Dendritic cell treated with granulocyte-macrophage colony-stimulating factor and Interleukin-4, amounts not matched to agents 40 ng/mL and 50 ng/mL, for 4 days (primary cell): Measurements from ENCODE around the gene PHACTR1.
A peak's percentile ranks its signal among the peaks of the same experiment; 100 is the strongest.

Experiments used
- H3K27ac Mint-ChIP-seq: one replicate; pipeline ENCODE4 v1.8.0; 2022; ENCODE audit warnings: mild to moderate bottlenecking, mixed read lengths
- H3K27me3 Mint-ChIP-seq: one replicate; pipeline ENCODE4 v1.8.0; 2022; ENCODE audit warnings: mild to moderate bottlenecking, mixed read lengths
- H3K36me3 Mint-ChIP-seq: one replicate; pipeline ENCODE4 v1.8.0; 2022; ENCODE audit warnings: low read depth, mixed read lengths
- H3K4me1 Mint-ChIP-seq: one replicate; pipeline ENCODE4 v1.8.0; 2022; ENCODE audit warnings: low read depth, mixed read lengths
- H3K4me3 Mint-ChIP-seq: one replicate; pipeline ENCODE4 v1.8.0; 2022; ENCODE audit warnings: mild to moderate bottlenecking, moderate library complexity, mixed read lengths
- H3K9me3 Mint-ChIP-seq: one replicate; pipeline ENCODE4 v1.8.0; 2022; ENCODE audit warnings: mixed read lengths
- intact Hi-C: fragments of 100-400 bp; cut with micrococcal nuclease; formaldehyde crosslinking; loops from one replicate; pipeline ENCODE4 v1.15.0; 2022

Gene PHACTR1

DNA sequence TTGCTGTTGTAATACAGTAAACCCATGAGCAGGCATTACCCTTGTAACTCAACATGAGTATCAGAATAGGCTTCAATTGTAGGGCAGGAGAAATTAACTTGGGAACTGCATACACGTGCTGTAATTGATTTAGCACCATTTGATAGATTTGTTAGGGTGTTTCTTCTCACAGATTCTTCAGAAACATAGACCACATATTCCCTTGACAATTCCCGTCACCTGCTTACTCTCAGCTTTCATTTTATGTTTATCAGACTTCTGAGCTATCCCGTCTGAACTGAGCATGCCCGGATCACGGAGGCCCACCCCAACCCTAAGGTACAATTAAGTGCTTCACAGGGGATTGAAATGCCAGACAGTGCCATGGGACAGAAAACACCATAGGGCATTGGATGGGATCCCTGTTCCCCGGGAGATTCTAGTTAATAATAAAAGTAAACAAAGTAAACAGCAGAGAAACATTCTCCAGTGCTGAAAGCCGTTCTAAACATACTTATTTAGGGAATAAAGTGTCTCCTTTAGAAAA, 179.7 kb downstream of the PHACTR1 start:
- H3K9me3 Mint-ChIP-seq: peaks cover 4% of the 10 kb centered on the region
- intact Hi-C loops: loop anchor here (10.0 kb wide), 1 partner anchor 1241 kb away; no protein-coding TSS in a partner anchor
- peaks cover 6% of the 10 kb centered on the region for H3K27me3 Mint-ChIP-seq
- H3K4me3 Mint-ChIP-seq: no peak overlapping the region
- H3K27ac Mint-ChIP-seq: no peak overlapping the region
- H3K4me1 Mint-ChIP-seq: peaks cover 5% of the 10 kb centered on the region
- no peaks in the 10 kb centered on the region for H3K36me3 Mint-ChIP-seq

DNA sequence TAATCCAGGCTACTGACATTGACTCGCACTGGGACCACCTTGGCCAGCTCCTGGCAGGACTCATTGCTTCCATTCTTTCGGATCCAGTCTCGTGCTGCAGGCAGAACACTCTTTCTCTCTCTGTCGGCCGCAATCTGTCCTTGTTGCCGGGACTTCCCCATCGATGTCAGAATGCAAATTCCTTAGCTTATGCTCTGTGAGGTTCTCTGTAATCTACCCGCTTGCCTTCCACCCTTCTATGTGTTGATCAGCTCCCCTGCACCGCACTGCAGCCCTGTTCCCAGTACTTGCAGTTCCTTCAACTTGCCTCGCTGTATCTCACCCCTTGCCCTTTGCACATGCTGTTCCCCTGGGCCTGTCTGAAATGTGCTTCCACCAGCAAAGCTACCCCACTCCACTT, 182.0 kb downstream of the PHACTR1 start:
- Mint-ChIP-seq H3K4me3 (no peak overlapping the region), H3K27ac (no peak overlapping the region), H3K36me3 (no peaks in the 10 kb centered on the region), H3K27me3 (peaks cover 6% of the 10 kb centered on the region), H3K4me1 (peaks cover 5% of the 10 kb centered on the region), H3K9me3 (no peaks in the 10 kb centered on the region)
- intact Hi-C loops: loop anchor here (10.0 kb wide), 1 partner anchor 1244 kb away; no protein-coding TSS in a partner anchor

DNA sequence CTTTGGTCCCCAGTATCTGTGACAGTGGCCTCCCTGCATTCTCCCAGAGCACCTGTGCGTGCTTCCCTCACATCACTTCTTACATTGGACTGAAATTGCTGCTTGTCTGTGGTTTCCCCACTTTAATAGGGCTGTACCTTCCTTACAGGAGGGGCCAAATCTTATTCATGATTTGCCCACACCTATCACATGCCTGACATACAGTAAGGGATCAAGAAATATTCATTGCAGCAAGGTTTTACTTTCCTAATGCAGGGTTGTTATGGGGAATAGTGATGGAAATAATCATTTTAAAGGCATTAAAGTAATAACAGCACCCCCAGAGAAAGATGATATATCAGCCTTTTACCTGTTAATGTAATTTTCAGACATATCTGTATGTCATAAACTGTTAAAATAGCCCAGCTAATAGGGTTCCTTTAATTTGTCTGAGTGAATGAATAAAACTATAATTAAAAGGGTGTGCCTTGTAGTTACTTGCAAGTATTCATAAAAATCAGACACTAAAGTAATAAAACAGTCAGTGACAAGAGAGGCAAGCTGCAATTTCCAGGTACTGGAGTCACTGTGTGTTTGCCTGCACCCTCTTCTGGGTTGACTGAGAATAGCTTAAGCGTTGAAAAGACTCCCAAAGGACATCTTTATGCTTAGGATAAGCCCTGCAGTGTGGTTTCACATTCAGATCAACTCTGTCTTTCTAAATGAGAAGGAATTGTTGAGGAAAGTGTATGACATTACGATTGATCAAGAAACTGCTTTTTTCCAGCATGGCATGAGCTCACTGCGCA, 182.7 kb downstream of the PHACTR1 start:
- Mint-ChIP-seq H3K4me3 (no peak overlapping the region), H3K4me1 (peaks cover 5% of the 10 kb centered on the region), H3K9me3 (no peaks in the 10 kb centered on the region), H3K27ac (no peak overlapping the region), H3K27me3 (peaks cover 6% of the 10 kb centered on the region), H3K36me3 (no peaks in the 10 kb centered on the region)
- intact Hi-C loops: loop anchor here (10.0 kb wide), 1 partner anchor 1244 kb away; no protein-coding TSS in a partner anchor

DNA sequence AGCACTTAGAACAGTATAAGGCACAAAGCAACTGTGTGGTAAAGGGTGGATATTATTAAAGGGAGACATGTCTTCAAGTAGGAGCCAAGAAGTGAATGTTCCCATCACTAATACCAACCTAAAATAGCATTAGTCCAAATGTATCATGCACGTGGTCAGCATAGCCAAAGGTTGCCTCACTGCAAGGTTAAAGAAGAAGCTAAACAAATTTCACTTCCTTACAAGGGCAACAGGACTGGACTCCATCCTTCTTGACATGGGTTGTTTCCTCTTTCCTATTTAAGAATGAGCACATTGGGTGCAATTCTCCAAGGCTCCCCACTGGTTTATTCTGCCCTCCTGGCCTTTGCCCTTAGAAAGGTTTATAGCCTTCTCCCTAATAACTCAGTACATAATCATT, 186.7 kb downstream of the PHACTR1 start:
- intact Hi-C loops: no loop called here
- Mint-ChIP-seq H3K9me3 (no peaks in the 10 kb centered on the region), H3K4me1 (no peaks in the 10 kb centered on the region), H3K27me3 (peaks cover 5% of the 10 kb centered on the region), H3K4me3 (no peak overlapping the region), H3K27ac (no peak overlapping the region), H3K36me3 (no peaks in the 10 kb centered on the region)

DNA sequence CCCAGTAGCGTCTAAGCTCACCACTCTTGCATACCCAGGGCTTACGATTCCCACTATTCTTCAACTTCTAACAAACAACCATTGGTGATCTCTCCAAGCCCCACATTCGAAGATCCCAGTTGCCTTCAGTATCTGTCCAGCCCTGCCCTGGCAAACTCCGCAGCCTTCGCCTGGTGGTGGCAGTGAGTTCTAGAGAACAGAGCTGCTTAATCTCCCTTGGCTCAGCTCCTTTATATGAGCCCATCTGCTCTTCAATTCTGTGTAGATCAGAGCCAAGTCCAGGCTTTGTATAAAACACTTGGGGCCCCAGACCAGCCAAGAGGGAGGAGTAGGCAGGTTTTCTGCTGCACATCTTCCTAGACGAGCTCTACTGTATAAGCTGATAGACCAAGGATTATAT, 193.3 kb downstream of the PHACTR1 start:
- H3K27ac Mint-ChIP-seq: no peak overlapping the region
- no peaks in the 10 kb centered on the region for H3K36me3 Mint-ChIP-seq
- no peak overlapping the region for H3K4me3 Mint-ChIP-seq
- H3K27me3 Mint-ChIP-seq: peaks cover 6% of the 10 kb centered on the region
- H3K4me1 Mint-ChIP-seq: no peaks in the 10 kb centered on the region
- intact Hi-C loops: loop anchor here (2.0 to 10.0 kb wide), 3 partner anchors 105 to 419 kb away; partner anchors contain the start of gene TBC1D7
- H3K9me3 Mint-ChIP-seq: no peaks in the 10 kb centered on the region

DNA sequence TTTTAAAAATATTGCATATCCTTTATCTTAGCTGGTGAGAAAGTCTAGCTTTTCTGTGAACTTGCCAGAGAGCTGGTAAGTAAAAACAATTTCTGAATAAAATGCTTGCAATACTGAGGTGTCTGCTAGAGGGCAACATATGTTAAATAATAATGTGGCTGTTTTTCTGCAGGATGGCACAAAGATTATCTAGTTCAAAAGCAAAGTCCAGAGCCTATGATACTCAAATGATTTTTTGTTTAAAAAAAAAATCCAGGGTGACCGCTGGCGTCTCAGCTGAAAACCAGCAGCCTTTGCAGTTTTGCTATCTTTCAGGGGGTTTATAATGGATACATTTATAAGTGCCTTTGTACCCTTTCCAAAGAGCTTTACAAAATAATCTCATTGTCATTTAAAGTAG, 194.9 kb downstream of the PHACTR1 start:
- Mint-ChIP-seq H3K36me3 (no peaks in the 10 kb centered on the region), H3K27me3 (peaks cover 8% of the 10 kb centered on the region), H3K4me3 (no peak overlapping the region), H3K9me3 (no peaks in the 10 kb centered on the region), H3K4me1 (peaks cover 11% of the 10 kb centered on the region), H3K27ac (no peak overlapping the region)
- intact Hi-C loops: loop anchor here (2.0 to 10.0 kb wide), 3 partner anchors 103 to 417 kb away; partner anchors contain the start of gene TBC1D7

DNA sequence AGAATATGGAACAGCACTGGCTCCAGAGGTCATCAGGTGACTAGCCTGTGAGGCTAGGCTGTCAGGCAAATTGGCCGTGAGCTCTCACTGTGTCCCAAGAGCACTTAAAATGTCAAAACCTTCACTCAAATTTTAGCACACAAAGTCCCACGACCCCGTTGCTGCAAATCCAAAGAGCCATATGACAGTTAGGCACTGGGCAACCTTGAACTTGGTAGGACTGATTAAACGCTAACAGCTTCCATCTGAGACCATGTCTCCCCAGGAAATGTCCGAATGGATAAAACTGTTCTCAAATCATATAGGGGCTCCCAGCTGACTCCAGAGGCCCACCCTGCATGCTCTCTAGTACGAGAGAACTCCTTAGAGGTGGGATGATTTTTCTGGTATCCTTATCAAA, 196.6 kb downstream of the PHACTR1 start:
- Mint-ChIP-seq H3K9me3 (no peaks in the 10 kb centered on the region), H3K4me1 (peaks cover 12% of the 10 kb centered on the region), H3K36me3 (no peaks in the 10 kb centered on the region), H3K4me3 (no peak overlapping the region), H3K27me3 (peaks cover 8% of the 10 kb centered on the region), H3K27ac (no peak overlapping the region)
- intact Hi-C loops: loop anchor here (10.0 kb wide), 2 partner anchors 102 to 252 kb away; no protein-coding TSS in a partner anchor

DNA sequence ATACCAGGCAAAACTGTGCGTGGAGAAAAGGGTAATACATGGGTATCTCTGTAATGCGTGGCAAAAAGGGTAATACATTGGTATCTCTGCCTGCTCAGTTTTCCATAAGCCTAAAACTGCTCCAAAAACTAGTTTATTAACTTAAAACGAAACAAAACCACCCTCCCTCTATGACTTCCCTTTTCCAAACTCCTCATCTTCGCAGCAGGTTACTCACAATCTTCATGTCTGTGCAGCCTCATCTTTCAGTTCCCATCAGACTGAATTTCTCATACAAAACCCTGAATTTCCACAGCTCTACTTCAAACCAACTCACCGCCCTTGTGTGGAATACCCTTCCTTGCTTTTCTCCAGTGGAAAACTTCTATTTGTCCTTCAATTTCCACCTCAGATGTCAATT, 199.4 kb downstream of the PHACTR1 start:
- peaks cover 13% of the 10 kb centered on the region for H3K4me1 Mint-ChIP-seq
- H3K27me3 Mint-ChIP-seq: peaks cover 6% of the 10 kb centered on the region
- H3K27ac Mint-ChIP-seq: peak overlapping the region; percentile 2
- H3K36me3 Mint-ChIP-seq: no peaks in the 10 kb centered on the region
- H3K4me3 Mint-ChIP-seq: no peak overlapping the region
- peaks cover 2% of the 10 kb centered on the region for H3K9me3 Mint-ChIP-seq
- intact Hi-C loops: loop anchor here (10.0 kb wide), 2 partner anchors 99 to 249 kb away; no protein-coding TSS in a partner anchor

DNA sequence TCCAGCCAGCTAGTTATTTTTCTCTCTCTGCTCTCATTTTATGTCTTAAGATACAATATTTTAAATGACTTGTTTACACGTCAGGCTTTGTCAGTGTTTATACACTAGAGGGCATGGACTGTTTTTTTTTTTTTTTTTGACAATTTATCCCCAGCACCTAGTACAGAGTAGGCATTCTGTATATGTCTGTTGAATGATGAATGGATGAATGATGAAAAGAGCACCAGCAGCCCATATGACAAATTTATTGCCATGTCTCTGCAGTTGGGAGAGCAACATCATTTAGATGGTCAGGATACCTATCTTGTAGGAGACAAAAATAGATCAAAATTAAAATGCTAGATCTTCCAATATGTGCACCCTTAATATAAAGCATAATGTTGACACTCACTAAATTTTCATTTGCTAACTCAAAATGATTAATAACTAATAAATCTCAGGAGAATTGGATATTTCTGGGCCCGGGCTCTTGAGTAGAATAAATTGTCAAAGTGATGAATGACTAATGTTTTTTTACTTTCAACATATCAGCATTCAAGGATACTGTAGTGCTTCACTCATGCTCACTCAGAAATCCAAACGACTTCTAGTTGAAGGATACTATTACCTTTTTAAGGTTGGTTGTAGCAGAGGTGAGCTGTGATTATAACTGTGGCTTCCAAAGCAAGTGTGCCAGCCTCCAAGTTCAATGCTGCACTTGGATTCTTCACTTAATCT, 200.0 kb downstream of the PHACTR1 start:
- peaks cover 18% of the 10 kb centered on the region for H3K4me1 Mint-ChIP-seq
- peaks cover 8% of the 10 kb centered on the region for H3K9me3 Mint-ChIP-seq
- H3K4me3 Mint-ChIP-seq: no peak overlapping the region
- H3K27me3 Mint-ChIP-seq: peaks cover 7% of the 10 kb centered on the region
- H3K27ac Mint-ChIP-seq: peak overlapping the region; percentile 2
- no peaks in the 10 kb centered on the region for H3K36me3 Mint-ChIP-seq
- intact Hi-C loops: loop anchor here (10.0 kb wide), 2 partner anchors 98 to 248 kb away; no protein-coding TSS in a partner anchor

DNA sequence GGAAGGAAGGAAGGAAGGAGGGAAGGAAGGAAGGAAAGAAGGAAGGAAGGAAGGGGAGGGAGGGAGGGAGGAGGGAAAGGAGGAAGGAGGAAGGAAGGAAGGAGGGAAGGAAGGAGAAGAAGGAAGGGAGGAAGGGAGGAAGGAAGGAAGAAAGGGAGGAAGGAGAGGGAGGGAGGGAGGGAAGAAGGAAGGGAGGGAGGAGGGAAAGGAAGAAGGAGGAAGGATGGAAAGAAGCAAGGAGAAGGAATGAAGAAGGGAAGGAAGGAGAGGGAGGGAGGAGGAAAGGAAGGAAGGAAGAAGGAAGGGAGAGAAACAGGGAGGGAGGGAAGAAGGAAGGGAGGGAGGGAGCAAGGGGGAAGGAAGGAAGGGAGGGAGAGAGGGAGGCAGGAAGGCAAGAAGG, 204.9 kb downstream of the PHACTR1 start:
- no peak overlapping the region for H3K4me3 Mint-ChIP-seq
- peaks cover 12% of the 10 kb centered on the region for H3K4me1 Mint-ChIP-seq
- intact Hi-C loops: no loop called here
- H3K27ac Mint-ChIP-seq: no peak overlapping the region
- H3K27me3 Mint-ChIP-seq: peaks cover 5% of the 10 kb centered on the region
- H3K9me3 Mint-ChIP-seq: peaks cover 9% of the 10 kb centered on the region
- no peaks in the 10 kb centered on the region for H3K36me3 Mint-ChIP-seq

DNA sequence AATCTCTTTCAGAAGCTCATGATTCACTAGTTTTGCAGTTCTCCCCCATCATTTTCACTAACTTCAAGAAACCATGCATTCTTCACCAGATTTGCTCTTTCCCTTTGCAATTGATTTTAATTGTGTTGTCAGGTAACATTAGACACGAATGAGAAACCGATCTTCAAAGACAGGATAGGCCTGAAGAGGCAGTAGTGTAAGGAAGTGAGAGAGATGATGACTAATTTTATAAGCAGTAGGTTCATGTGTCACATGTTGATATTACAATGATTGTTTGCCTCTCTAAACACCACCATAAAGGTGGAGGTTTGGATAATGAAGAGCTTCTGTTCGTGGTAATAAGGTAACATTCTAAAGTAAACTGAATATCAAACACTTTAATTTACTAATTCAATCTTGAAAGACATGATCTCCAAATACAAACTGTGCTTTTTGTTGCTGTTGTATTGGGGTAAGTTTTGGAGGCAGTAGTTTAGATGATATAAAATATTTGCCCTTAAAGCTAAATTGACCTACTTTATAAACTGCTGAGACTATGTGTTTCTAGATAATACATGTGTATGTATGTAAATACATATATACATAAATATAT, 207.2 kb downstream of the PHACTR1 start:
- Mint-ChIP-seq H3K27me3 (peaks cover 9% of the 10 kb centered on the region), H3K36me3 (no peaks in the 10 kb centered on the region), H3K4me3 (no peak overlapping the region), H3K4me1 (peaks cover 11% of the 10 kb centered on the region), H3K27ac (no peak overlapping the region), H3K9me3 (peaks cover 9% of the 10 kb centered on the region)
- intact Hi-C loops: no loop called here

DNA sequence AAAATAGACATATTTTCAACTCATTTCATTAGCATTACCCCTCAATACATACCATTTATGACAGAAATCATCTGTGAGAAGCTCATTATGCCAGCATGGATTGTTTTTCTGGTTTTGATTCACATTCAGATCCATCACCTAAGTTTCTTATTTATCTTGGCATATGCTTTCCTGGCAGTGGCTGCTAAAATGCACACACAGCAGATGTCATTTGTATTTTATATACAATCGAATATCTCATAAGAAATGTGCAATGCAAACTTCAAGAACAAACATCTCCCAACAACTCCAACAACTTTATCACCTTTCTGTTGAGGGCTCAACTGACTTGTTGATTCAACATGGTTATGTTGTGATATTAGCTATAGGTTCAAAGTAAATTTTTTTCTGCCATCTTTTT, 208.3 kb downstream of the PHACTR1 start:
- intact Hi-C loops: no loop called here
- no peaks in the 10 kb centered on the region for H3K36me3 Mint-ChIP-seq
- peaks cover 11% of the 10 kb centered on the region for H3K4me1 Mint-ChIP-seq
- H3K27me3 Mint-ChIP-seq: peaks cover 10% of the 10 kb centered on the region
- no peak overlapping the region for H3K4me3 Mint-ChIP-seq
- H3K9me3 Mint-ChIP-seq: peaks cover 9% of the 10 kb centered on the region
- no peak overlapping the region for H3K27ac Mint-ChIP-seq

DNA sequence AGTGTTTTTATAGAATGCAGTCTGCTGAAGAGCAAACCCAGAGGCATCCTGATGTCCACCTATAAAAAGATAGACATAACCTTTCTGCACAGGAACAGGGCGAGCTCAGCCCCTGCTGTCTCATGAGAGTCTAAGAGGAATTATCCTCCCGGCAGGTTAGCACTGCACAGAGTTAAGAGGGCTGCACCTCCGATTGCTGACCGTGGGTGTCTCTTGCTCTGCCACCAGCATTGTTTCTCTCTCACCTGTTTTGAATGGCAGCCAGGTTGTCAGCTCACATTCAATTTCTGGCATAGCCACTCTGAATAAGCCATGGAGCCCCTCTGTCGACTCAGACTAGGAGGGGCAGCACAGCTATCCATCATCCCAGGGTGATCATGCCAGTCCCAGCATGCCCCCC, 211.2 kb downstream of the PHACTR1 start:
- no peaks in the 10 kb centered on the region for H3K36me3 Mint-ChIP-seq
- no peak overlapping the region for H3K27ac Mint-ChIP-seq

More for the DNA sequence above, 211.2 kb downstream of the PHACTR1 start:
- Mint-ChIP-seq H3K4me3 (no peak overlapping the region), H3K4me1 (peaks cover 11% of the 10 kb centered on the region), H3K27me3 (peaks cover 9% of the 10 kb centered on the region), H3K9me3 (no peaks in the 10 kb centered on the region)
- intact Hi-C loops: no loop called here
